CD4-positive, alpha-beta T cell treated with Interleukin-1 beta for 1 hour (primary cell): ENCODE results near the gene PHTF1.

Experiments used
- DNase-seq, 2 donors: peaks; one replicate each; pipeline ENCODE4 v3.0.0-alpha.2; 2020 to 2022

Gene PHTF1

DNA sequence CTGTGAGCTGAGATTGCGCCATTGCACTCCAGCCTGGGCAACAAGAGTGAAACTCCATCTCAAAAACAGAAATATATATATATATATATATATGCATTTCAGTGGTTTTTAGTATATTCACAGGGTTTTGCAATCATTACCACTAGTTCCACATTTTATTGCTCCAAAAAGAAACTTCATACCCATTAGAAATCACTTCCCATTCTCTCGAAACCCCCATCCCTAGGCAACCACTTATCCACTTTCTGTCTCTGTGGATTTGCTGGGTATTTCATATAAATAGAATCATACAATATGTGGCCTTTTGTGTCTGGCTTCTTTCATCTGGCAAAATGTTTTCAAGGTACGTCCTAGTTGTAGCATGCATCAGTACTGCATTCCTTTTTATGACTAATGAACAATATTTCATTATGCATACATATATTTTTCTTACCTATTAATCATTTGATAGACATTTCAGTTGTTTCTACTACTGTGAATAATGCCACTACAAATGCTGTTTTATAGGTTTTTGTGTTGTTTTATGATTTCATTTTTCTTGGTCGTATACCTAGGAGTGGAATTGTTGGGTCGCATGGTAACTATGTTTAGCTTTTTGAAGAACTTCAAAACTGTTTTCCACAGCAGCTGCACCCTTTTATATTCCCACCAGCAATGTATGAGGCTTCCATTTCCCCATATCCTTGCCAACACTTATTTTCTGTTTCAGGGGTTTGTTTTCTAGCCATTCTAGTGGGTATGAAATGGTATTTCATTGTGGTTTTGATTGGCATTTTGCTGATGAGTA lies 95.9 kb downstream of the PHTF1 start:
- DNase-seq: no peak

DNA sequence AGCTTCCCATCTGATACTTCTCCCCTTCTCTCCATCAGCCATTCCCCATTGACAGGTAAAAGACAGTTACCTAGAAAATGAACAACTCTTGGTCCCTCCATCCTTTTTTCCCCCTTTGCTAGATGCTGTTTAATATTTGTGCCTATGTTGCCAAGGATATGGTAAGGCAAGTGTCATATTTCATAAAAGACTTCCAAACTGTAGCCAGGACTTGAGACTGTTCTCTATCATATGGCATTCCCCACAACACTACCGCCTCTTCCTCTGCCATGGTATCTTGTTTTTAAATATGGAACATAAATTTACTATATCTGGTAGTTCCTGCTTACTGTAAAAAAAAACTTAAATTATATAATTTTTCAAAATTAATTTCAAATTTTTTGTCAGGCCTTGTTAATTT lies 97.2 kb downstream of the PHTF1 start:
- DNase-seq: no peak

DNA sequence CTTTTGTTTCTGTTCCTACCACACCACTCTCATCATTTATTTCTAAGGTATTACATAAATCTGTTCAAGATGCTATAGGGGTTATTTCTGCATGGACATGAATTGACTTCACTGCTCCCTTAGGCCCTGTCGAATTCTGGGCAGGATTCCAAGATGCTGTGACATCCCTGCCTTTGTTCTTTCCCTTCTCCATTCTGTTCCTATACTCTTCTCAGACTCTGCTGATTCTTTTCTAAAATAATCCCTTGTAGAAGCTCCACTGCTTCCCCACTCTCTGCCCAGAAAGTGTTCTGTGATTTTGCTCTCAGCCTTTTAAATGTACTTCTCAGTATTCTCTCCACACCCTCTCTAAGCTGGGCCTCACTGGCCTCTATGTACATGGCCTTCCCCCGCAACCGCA lies 99.2 kb downstream of the PHTF1 start:
- no peak for DNase-seq

DNA sequence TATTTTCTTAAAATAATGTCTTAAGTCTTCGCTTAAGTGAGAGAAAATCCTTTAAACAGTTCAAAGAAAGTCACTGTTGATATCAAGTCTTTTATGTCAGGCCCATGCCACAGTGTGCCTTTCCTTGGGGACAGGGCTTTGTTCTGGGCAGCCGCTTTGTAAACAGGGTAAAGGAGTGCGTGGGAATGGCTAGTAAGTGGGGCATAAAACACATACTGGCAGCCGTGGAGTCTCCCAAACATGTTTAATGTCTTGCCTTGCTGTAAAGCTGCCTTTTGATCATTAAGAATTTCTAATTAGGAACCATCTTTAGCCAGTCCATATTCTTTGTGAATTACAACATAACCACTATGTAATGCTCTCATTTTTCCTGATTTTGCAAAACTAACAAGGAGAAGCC lies 99.7 kb downstream of the PHTF1 start:
- DNase-seq: no peak

DNA sequence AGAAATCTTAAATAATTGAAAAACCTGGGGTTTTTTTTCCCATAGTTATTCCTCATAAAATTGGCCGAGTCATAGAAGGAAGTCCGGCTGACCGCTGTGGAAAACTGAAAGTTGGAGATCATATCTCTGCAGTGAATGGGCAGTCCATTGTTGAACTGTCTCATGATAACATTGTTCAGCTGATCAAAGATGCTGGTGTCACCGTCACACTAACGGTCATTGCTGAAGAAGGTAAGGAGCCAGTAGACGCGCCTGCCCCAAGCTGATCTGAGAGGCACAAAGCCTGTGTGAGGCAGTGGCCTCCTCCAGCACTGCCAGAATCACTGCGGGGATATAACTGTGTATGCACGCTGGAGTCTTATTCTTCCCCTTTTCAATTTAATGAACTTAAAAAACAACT lies 100.3 kb downstream of the PHTF1 start:
- no peak for DNase-seq

DNA sequence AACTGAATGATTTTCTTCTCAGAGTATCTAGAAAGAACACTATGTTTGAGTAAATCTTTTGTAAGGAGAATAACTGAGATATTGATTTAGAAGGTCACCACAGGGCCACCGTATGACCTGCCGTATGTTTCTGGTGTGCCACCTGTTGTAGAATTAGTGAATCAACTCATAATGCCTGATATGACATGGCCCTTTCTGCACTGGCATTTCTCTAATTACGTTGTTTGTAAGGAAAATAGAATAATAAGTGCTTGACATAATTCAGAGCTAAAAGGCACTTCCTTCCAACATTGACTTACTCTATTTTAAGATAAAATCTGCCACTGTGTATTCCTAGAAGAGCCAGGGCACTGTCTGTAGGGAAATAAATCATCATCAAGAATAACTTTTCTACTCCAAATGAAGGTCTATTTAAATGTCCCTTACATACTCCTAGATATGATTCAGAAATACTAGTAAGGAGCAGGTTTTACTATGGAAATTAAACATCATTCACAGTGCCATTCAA lies 101.7 kb downstream of the PHTF1 start:
- DNase-seq: no peak

DNA sequence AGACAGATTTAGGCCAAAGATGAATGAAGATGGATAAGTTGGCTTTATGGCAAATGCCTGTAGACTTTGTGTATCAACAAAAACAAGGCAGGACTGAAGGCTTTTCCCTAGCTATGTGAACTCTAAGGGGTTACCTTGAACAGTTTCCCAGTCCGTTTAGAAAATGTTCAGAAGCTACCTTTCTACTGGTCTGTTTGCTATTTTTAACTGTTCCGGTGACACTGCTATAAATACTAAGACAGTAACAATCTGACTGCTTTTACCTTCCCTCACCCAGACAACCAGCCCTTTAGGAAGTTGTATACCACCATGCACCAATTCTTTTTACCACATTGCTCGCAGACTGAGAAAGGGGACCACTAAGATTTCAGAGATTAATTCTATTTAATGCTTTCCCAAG lies 102.2 kb downstream of the PHTF1 start:
- DNase-seq: no peak

DNA sequence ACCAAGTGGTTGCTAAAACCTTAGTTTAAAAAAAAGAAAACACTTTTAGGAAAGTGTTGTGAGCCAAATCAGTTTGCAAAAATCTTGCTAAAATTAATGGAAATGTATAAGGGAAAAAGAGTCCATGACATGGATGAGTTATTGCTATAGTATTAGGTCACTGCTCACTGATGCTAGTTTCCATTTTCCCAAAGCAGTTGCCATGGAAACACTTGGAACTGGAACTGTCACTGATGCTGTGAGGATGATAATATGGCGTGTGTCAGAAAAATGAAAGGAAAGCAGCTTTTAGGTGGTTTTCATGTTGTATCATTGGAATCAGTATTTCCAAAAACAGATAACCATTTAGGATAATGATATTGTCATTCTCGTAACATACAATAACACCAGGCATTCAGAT lies 104.4 kb downstream of the PHTF1 start:
- no peak for DNase-seq

DNA sequence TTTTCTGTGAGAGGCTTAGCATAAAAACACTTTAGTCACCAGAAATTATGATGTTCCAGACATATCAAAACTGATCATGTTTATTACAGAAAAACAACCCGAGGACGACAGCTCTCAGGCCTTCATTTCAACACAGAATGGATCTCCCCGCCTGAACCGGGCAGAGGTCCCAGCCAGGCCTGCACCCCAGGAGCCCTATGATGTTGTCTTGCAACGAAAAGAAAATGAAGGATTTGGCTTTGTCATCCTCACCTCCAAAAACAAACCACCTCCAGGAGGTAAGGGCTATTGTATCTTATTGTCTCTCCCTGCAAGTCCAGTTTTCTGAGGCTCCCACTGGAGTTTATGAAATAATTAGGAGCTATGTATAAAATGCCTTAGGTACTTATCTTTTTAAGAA lies 105.5 kb downstream of the PHTF1 start:
- no peak for DNase-seq

DNA sequence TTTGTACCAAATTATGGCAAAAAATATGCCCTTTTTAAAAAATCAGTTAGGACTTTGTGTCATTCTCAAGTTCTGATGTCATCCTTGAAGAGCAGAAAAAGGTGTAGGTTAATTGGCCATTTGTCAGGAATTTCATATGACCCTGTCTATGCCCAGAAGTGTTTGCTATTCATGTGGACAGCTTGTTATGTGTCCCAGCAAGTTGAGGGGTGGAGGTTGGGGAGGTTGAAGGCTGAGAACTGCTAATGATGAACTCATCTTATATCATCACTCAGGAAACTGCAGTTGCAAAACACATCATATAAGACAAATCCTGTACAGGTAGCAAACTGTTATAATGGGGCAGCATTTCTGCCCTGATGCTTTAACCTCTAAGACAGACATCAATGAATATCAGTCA lies 106.5 kb downstream of the PHTF1 start:
- DNase-seq: no peak

DNA sequence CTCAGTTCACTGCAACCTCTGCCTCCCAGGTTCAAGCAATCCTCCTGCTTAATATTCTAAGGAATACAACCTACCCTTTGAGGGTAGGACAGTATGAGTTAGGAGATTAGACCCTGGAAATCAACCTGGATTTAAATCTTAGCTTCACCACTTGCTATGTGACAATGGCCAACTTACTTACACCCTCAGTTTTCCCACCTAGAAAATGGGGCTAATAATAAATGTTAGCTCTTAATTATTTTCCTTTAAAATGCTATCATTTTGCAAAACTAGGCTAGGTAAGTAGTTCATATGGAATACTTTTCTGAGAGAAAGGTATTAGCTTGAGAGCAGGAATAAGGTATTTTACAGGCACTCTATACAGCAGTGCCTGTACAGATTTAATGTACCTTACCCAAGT lies 110.8 kb downstream of the PHTF1 start:
- no peak for DNase-seq

DNA sequence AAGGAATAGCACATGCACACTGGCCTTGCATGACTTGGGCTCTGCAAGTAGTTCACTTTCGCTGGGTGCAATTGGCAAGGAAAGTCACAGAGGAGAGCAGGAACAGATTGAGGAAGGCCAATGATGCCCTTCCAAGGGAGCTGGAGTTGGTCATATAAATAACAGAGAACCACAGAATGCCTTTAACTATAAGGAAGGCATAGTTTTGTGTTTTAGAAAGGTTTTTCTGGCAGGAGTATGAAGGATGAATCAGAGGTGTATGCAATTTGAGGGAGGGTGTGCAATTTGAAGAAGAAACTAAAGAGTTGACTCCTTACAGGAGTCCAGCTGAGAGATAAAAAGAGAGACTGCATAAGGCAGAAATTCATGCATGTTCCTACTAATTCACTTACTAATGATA lies 112.1 kb downstream of the PHTF1 start:
- DNase-seq: no peak
